SK-N-SH treated with all-trans-retinoic acid at 6 μM for 48 hours (cell line): ENCODE data around the gene LVRN.

ENCODE experiments used
- ATAC-seq: fragments of 200-7000 bp; cut with Tn5 transposase; 3 replicates; pipeline ENCODE4 v1.9.1; 2020; ENCODE audit warnings: mild to moderate bottlenecking, moderate library complexity
- ARNTL ChIP-seq: fragments of 450-650 bp; formaldehyde crosslinking; IDR thresholded peaks from 2 replicates; pipeline ENCODE4 v1.5.0; 2020; ENCODE audit warnings: low read depth, mild to moderate bottlenecking, moderate library complexity, borderline replicate concordance
- BACH2 ChIP-seq: fragments of 250-450 bp; sonication (Bioruptor Pico); IDR thresholded peaks from 2 replicates; pipeline ENCODE4 v1.9.0; 2021; ENCODE audit warnings: mild to moderate bottlenecking, borderline replicate concordance
- CREB5 ChIP-seq: fragments of 250-450 bp; sonication (Bioruptor Pico); IDR thresholded peaks from 2 replicates; pipeline ENCODE4 v1.5.1; 2020; ENCODE audit warnings: low read depth, mild to moderate bottlenecking, moderate library complexity
- CSDC2 ChIP-seq: fragments of 250-450 bp; sonication (Bioruptor Pico); IDR thresholded peaks from 2 replicates; pipeline ENCODE4 v1.5.0; 2020; ENCODE audit warnings: mild to moderate bottlenecking, moderate library complexity
- ESRRG ChIP-seq: fragments of 250-450 bp; sonication (Bioruptor Pico); IDR thresholded peaks from 2 replicates; pipeline ENCODE4 v1.6.1; 2021; ENCODE audit warnings: mild to moderate bottlenecking
- ISL1 ChIP-seq: fragments of 250-450 bp; sonication (Bioruptor Pico); IDR thresholded peaks from 2 replicates; pipeline ENCODE4 v2.1.2; 2022; ENCODE audit warnings: mild to moderate bottlenecking, moderate library complexity
- PPARA ChIP-seq: fragments of 250-450 bp; sonication (Bioruptor Pico); IDR thresholded peaks from 2 replicates; pipeline ENCODE4 v1.5.0; 2020; ENCODE audit warnings: mild to moderate bottlenecking, borderline replicate concordance
- RARB ChIP-seq: fragments of 250-450 bp; sonication (Bioruptor Pico); IDR thresholded peaks from 2 replicates; pipeline ENCODE4 v1.8.0; 2021; ENCODE audit warnings: mild to moderate bottlenecking, moderate library complexity
- TCF4 ChIP-seq: fragments of 250-450 bp; sonication (Bioruptor Pico); IDR thresholded peaks from 2 replicates; pipeline ENCODE4 v1.8.0; 2021; ENCODE audit warnings: mild to moderate bottlenecking, moderate library complexity, borderline replicate concordance
- TOX ChIP-seq: fragments of 250-450 bp; sonication (Bioruptor Pico); IDR thresholded peaks from 2 replicates; pipeline ENCODE4 v1.8.0; 2021; ENCODE audit warnings: mild to moderate bottlenecking, moderate library complexity, borderline replicate concordance
- TSHZ2 ChIP-seq: fragments of 250-450 bp; sonication (Bioruptor Pico); IDR thresholded peaks from 2 replicates; pipeline ENCODE4 v1.5.0; 2020; ENCODE audit warnings: mild to moderate bottlenecking, moderate library complexity
- ZC3H10 ChIP-seq: fragments of 250-450 bp; sonication (Bioruptor Pico); IDR thresholded peaks from 2 replicates; pipeline ENCODE4 v1.5.1; 2021; ENCODE audit warnings: mild to moderate bottlenecking, moderate library complexity
- ZFP3 ChIP-seq: fragments of 250-450 bp; sonication (Bioruptor Pico); IDR thresholded peaks from 2 replicates; pipeline ENCODE4 v1.5.0; 2020; ENCODE audit warnings: mild to moderate bottlenecking, moderate library complexity
- ZFP30 ChIP-seq: fragments of 450-650 bp; formaldehyde crosslinking; IDR thresholded peaks from 2 replicates; pipeline ENCODE4 v1.5.0; 2022; ENCODE audit warnings: mild to moderate bottlenecking, moderate library complexity
- ZNF70 ChIP-seq: fragments of 450-650 bp; formaldehyde crosslinking; IDR thresholded peaks from 2 replicates; pipeline ENCODE4 v1.5.0; 2020; ENCODE audit warnings: mild to moderate bottlenecking, moderate library complexity
- ZNF8 ChIP-seq: fragments of 450-650 bp; formaldehyde crosslinking; IDR thresholded peaks from 2 replicates; pipeline ENCODE4 v1.5.0; 2020; ENCODE audit warnings: mild to moderate bottlenecking, moderate library complexity
- TF ChIP-seq, protein P1 (sequence below): fragments of 250-450 bp; sonication (Bioruptor Pico); IDR thresholded peaks from 2 replicates; pipeline ENCODE4 v1.8.0; 2021; ENCODE audit warnings: low read depth, mild to moderate bottlenecking, moderate library complexity, borderline replicate concordance
- TF ChIP-seq, protein P2 (sequence below): fragments of 250-450 bp; sonication (Bioruptor Pico); IDR thresholded peaks from 2 replicates; pipeline ENCODE4 v1.5.1; 2021; ENCODE audit warnings: mild to moderate bottlenecking, moderate library complexity
- TF ChIP-seq, protein P3 (sequence below): fragments of 250-450 bp; sonication (Bioruptor Pico); IDR thresholded peaks from 2 replicates; pipeline ENCODE4 v1.8.0; 2020; ENCODE audit warnings: mild to moderate bottlenecking, moderate library complexity, borderline replicate concordance

LVRN gene

DNA sequence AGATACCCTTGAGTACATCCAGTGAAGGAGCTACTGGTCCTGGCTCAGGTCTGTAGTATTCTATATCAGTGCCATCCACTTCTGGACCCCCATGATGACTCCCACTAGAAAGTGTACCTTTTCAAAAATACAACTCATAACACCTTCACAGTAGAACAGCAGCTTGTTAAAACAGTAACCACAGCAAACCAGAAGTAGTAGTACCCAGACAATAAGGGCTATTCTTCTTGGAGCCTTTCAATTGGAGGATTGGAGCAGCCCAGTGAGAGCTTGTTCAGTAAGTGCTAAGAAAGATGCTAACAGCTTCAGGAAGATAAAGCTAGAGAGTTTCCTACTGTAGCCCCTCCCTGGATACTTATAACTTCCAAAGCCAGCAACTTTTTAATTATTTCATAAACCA lies 80.1 kb downstream of the LVRN start:
- no peak for TF ChIP-seq ESRRG (CRISPR knock-in tag)
- TF ChIP-seq ISL1 (CRISPR knock-in tag) = no peak
- TF ChIP-seq, protein P1, sequence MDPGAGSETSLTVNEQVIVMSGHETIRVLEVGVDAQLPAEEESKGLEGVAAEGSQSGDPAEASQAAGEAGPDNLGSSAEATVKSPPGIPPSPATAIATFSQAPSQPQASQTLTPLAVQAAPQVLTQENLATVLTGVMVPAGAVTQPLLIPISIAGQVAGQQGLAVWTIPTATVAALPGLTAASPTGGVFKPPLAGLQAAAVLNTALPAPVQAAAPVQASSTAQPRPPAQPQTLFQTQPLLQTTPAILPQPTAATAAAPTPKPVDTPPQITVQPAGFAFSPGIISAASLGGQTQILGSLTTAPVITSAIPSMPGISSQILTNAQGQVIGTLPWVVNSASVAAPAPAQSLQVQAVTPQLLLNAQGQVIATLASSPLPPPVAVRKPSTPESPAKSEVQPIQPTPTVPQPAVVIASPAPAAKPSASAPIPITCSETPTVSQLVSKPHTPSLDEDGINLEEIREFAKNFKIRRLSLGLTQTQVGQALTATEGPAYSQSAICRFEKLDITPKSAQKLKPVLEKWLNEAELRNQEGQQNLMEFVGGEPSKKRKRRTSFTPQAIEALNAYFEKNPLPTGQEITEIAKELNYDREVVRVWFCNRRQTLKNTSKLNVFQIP (CRISPR knock-in tag) = no peak
- TF ChIP-seq ZNF70 (CRISPR knock-in tag) = no peak
- no peak for TF ChIP-seq ZC3H10 (CRISPR knock-in tag)
- TF ChIP-seq CREB5 (CRISPR knock-in tag) = no peak
- TF ChIP-seq CSDC2 (CRISPR knock-in tag) = no peak
- no peak for TF ChIP-seq TSHZ2 (CRISPR knock-in tag)
- TF ChIP-seq, protein P2, sequence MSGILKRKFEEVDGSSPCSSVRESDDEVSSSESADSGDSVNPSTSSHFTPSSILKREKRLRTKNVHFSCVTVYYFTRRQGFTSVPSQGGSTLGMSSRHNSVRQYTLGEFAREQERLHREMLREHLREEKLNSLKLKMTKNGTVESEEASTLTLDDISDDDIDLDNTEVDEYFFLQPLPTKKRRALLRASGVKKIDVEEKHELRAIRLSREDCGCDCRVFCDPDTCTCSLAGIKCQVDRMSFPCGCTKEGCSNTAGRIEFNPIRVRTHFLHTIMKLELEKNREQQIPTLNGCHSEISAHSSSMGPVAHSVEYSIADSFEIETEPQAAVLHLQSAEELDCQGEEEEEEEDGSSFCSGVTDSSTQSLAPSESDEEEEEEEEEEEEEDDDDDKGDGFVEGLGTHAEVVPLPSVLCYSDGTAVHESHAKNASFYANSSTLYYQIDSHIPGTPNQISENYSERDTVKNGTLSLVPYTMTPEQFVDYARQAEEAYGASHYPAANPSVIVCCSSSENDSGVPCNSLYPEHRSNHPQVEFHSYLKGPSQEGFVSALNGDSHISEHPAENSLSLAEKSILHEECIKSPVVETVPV (CRISPR knock-in tag) = no peak
- no peak for TF ChIP-seq RARB (CRISPR knock-in tag)
- no peak for TF ChIP-seq BACH2 (CRISPR knock-in tag)
- TF ChIP-seq PPARA (CRISPR knock-in tag) = no peak
- no peak for TF ChIP-seq ARNTL (CRISPR knock-in tag)
- no peak for TF ChIP-seq ZFP30 (CRISPR knock-in tag)
- ATAC-seq = no peak

- TF ChIP-seq PPARA (CRISPR knock-in tag) = no peak
- no peak for TF ChIP-seq ZFP3
- TF ChIP-seq ZNF8 (CRISPR knock-in tag) = no peak
- TF ChIP-seq, protein P1 (CRISPR knock-in tag) = no peak
- TF ChIP-seq ZFP30 (CRISPR knock-in tag) = no peak
- TF ChIP-seq, protein P3, sequence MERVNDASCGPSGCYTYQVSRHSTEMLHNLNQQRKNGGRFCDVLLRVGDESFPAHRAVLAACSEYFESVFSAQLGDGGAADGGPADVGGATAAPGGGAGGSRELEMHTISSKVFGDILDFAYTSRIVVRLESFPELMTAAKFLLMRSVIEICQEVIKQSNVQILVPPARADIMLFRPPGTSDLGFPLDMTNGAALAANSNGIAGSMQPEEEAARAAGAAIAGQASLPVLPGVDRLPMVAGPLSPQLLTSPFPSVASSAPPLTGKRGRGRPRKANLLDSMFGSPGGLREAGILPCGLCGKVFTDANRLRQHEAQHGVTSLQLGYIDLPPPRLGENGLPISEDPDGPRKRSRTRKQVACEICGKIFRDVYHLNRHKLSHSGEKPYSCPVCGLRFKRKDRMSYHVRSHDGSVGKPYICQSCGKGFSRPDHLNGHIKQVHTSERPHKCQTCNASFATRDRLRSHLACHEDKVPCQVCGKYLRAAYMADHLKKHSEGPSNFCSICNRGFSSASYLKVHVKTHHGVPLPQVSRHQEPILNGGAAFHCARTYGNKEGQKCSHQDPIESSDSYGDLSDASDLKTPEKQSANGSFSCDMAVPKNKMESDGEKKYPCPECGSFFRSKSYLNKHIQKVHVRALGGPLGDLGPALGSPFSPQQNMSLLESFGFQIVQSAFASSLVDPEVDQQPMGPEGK = no peak
- TF ChIP-seq ESRRG (CRISPR knock-in tag) = no peak
- no peak for TF ChIP-seq CSDC2 (CRISPR knock-in tag)
- no peak for TF ChIP-seq TCF4
- no peak for TF ChIP-seq TOX (CRISPR knock-in tag)
- TF ChIP-seq ISL1 (CRISPR knock-in tag) = no peak
- ATAC-seq = no peak
Measured at GRCh38 chr5:116044073-116044472, 81.8 kb downstream of the LVRN start.

DNA sequence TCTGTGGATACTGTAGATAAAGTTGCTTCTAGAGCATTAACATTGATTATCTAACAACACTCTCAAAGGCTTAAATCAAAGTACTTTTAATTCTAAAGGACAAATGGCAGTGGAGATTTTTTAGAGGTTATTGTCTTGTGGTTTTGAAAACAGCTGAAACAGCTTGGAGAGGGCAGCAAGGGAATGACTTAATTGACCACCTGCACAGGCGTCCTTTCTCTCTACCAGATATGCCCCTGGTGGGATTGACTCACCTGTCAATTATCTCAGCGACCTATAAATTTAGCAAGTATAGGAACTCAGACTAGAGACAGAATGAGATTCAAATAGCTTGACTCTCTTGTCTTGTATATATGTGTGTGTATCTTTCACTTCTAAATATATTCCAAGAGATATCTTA lies 83.5 kb downstream of the LVRN start:
- no peak for ATAC-seq
- TF ChIP-seq, protein P3 = no peak
- TF ChIP-seq ZC3H10 (CRISPR knock-in tag) = no peak
- no peak for TF ChIP-seq ZFP30 (CRISPR knock-in tag)
- TF ChIP-seq CREB5 (CRISPR knock-in tag) = no peak
- TF ChIP-seq ESRRG (CRISPR knock-in tag) = no peak
- no peak for TF ChIP-seq ARNTL (CRISPR knock-in tag)
- no peak for TF ChIP-seq TSHZ2 (CRISPR knock-in tag)
